Measurements from ENCODE around the gene MAP3K13.
"Not testable (repeated sequence)": the region's sequence is repeated elsewhere in the genome, so short reads cannot be mapped to it uniquely, and the experiment has no call there.

Gene MAP3K13

DNA sequence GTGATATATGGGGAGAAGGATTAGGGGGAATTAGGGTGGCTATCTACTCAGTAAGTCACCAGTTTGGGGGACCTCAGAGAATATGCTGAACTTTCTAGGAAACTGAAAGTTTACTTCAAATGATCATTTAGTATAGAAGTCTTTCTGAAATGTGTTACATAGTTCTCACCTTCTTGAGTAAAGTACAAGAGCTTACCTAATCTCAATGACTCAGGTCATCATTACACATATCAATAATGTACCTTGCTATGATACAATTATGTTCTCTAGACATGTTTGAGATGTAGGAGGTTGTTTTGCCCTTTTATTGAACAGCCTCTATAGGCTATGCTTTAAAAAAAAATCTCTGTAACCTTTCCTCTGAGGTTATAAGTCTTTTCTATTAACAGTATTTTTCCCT is 85.2 kb downstream of the MAP3K13 start:
- no peak overlapping the region for H2AFZ ChIP-seq (ENCODE audit: low read length)
- H3K9me2 ChIP-seq (ENCODE audit: low read depth, low read length): no peaks in the 10 kb centered on the region
- no peaks in the 10 kb centered on the region for H4K20me1 ChIP-seq (ENCODE audit: insufficient read depth, low read length)
- no peaks in the 10 kb centered on the region for H3K79me2 ChIP-seq (ENCODE audit: insufficient read depth, low read length)
- H3K27me3 ChIP-seq (ENCODE audit: insufficient read depth, low read length): no peaks in the 10 kb centered on the region
- H3K4me3 ChIP-seq (ENCODE audit: low read depth, low read length, poor library complexity, severe bottlenecking): no peak overlapping the region
- H3K9ac ChIP-seq (ENCODE audit: low read length): no peak overlapping the region
- H3K4me1 ChIP-seq (ENCODE audit: insufficient read depth, low read length, severe bottlenecking): no peaks in the 10 kb centered on the region
- TF ChIP-seq EZH2 (IDR thresholded peaks at IDR 0.05; ENCODE audit: borderline replicate concordance, low read length): no peak
- TF ChIP-seq, protein P1, sequence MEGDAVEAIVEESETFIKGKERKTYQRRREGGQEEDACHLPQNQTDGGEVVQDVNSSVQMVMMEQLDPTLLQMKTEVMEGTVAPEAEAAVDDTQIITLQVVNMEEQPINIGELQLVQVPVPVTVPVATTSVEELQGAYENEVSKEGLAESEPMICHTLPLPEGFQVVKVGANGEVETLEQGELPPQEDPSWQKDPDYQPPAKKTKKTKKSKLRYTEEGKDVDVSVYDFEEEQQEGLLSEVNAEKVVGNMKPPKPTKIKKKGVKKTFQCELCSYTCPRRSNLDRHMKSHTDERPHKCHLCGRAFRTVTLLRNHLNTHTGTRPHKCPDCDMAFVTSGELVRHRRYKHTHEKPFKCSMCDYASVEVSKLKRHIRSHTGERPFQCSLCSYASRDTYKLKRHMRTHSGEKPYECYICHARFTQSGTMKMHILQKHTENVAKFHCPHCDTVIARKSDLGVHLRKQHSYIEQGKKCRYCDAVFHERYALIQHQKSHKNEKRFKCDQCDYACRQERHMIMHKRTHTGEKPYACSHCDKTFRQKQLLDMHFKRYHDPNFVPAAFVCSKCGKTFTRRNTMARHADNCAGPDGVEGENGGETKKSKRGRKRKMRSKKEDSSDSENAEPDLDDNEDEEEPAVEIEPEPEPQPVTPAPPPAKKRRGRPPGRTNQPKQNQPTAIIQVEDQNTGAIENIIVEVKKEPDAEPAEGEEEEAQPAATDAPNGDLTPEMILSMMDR (IDR thresholded peaks at IDR 0.05; ENCODE audit: low read length): no peak
- H3K9me3 ChIP-seq (ENCODE audit: low read length): no peaks in the 10 kb centered on the region
- H3F3A ChIP-seq (ENCODE audit: insufficient read depth, low read length): no peaks in the 10 kb centered on the region
- H3K36me3 ChIP-seq (ENCODE audit: insufficient read depth, low read length): no peaks in the 10 kb centered on the region
- no peak overlapping the region for H3K4me2 ChIP-seq (ENCODE audit: low read length)
- no peak overlapping the region for H3K27ac ChIP-seq (ENCODE audit: low read depth, low read length, poor library complexity, severe bottlenecking)

DNA sequence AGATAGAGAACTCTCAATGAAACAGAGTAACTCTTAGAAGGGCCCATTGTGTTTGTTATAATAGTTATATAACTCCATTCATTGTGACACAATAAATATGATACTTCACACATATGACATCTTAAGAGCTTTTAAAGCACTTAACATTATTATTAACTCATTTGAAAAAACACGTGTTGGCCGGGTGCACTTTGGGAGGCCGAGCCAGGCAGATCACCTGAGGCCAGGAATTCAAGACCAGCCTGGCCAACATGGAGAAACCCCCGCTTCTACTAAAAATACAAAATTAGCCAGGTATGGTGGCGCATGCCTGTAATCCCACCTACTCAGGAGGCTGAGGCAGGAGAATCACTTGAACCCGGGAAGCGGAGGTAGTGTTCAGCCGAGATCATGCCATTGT is 88.5 kb downstream of the MAP3K13 start:
- H3K9me3 ChIP-seq (ENCODE audit: low read length); H3K9ac ChIP-seq (ENCODE audit: low read length); H3K9me2 ChIP-seq (ENCODE audit: low read depth, low read length); H3K79me2 ChIP-seq (ENCODE audit: insufficient read depth, low read length); H3K27me3 ChIP-seq (ENCODE audit: insufficient read depth, low read length); H3K4me1 ChIP-seq (ENCODE audit: insufficient read depth, low read length, severe bottlenecking); H3F3A ChIP-seq (ENCODE audit: insufficient read depth, low read length); H3K36me3 ChIP-seq (ENCODE audit: insufficient read depth, low read length); H2AFZ ChIP-seq (ENCODE audit: low read length); H3K4me2 ChIP-seq (ENCODE audit: low read length); H3K4me3 ChIP-seq (ENCODE audit: low read depth, low read length, poor library complexity, severe bottlenecking); H4K20me1 ChIP-seq (ENCODE audit: insufficient read depth, low read length); H3K27ac ChIP-seq (ENCODE audit: low read depth, low read length, poor library complexity, severe bottlenecking): not testable (repeated sequence)

DNA sequence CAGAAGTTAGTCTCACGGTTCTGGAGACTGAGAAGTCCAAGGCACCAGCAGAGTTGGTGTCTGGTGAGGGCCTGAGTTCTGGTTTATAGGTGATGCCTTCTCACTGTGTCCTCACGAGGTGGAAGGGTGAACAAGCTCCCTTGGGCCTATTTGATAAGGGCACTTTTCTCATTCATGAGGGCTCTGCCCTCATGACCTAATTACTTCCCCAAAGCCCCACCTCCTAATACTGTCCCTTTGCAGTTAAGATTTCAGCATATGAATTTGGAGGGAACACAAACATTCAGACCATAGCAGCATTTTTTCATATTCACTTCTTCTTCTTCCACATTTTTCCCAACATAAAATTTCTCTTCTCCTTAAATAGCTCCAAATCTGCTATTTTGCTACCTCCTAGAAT is 94.4 kb downstream of the MAP3K13 start:
- H3K9me3 ChIP-seq (ENCODE audit: low read length): no peaks in the 10 kb centered on the region
- TF ChIP-seq, protein P1 (IDR thresholded peaks at IDR 0.05; ENCODE audit: low read length): no peak
- TF ChIP-seq EZH2 (IDR thresholded peaks at IDR 0.05; ENCODE audit: borderline replicate concordance, low read length): no peak
- H3K9ac ChIP-seq (ENCODE audit: low read length): no peak overlapping the region
- no peaks in the 10 kb centered on the region for H4K20me1 ChIP-seq (ENCODE audit: insufficient read depth, low read length)
- no peaks in the 10 kb centered on the region for H3K9me2 ChIP-seq (ENCODE audit: low read depth, low read length)
- no peaks in the 10 kb centered on the region for H3K36me3 ChIP-seq (ENCODE audit: insufficient read depth, low read length)
- H3K4me1 ChIP-seq (ENCODE audit: insufficient read depth, low read length, severe bottlenecking): no peaks in the 10 kb centered on the region
- no peak overlapping the region for H3K4me3 ChIP-seq (ENCODE audit: low read depth, low read length, poor library complexity, severe bottlenecking)
- H3F3A ChIP-seq (ENCODE audit: insufficient read depth, low read length): no peaks in the 10 kb centered on the region
- H3K4me2 ChIP-seq (ENCODE audit: low read length): no peak overlapping the region
- no peak overlapping the region for H3K27ac ChIP-seq (ENCODE audit: low read depth, low read length, poor library complexity, severe bottlenecking)
- H3K79me2 ChIP-seq (ENCODE audit: insufficient read depth, low read length): no peaks in the 10 kb centered on the region
- H3K27me3 ChIP-seq (ENCODE audit: insufficient read depth, low read length): no peaks in the 10 kb centered on the region
- no peak overlapping the region for H2AFZ ChIP-seq (ENCODE audit: low read length)

DNA sequence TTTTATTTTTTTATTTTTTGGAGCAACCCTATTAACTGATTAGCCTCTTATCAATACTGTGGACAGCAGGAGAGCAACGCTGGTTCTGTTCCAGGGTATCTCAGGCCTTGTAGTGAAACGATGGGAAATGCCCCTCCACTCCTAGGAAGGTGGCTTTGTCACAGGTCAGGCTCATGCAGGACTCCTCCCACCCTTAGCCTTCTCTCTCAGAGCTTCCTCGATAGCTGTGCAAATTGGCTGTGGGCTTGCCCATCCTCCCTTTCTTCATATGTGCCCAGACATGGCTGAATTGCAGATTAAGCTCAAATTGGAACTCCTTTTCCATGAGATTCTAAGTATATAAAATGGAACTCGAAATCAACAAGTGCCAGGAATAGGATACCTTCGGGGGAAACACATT is 97.4 kb downstream of the MAP3K13 start:
- no peaks in the 10 kb centered on the region for H3K36me3 ChIP-seq (ENCODE audit: insufficient read depth, low read length)
- no peak overlapping the region for H3K4me2 ChIP-seq (ENCODE audit: low read length)
- H3K9me2 ChIP-seq (ENCODE audit: low read depth, low read length): no peaks in the 10 kb centered on the region
- H3K9me3 ChIP-seq (ENCODE audit: low read length): no peaks in the 10 kb centered on the region
- no peaks in the 10 kb centered on the region for H4K20me1 ChIP-seq (ENCODE audit: insufficient read depth, low read length)
- H3F3A ChIP-seq (ENCODE audit: insufficient read depth, low read length): no peaks in the 10 kb centered on the region
- H3K79me2 ChIP-seq (ENCODE audit: insufficient read depth, low read length): no peaks in the 10 kb centered on the region
- H3K4me3 ChIP-seq (ENCODE audit: low read depth, low read length, poor library complexity, severe bottlenecking): no peak overlapping the region
- no peaks in the 10 kb centered on the region for H3K4me1 ChIP-seq (ENCODE audit: insufficient read depth, low read length, severe bottlenecking)
- TF ChIP-seq, protein P1 (IDR thresholded peaks at IDR 0.05; ENCODE audit: low read length): no peak
- no peak for TF ChIP-seq EZH2 (IDR thresholded peaks at IDR 0.05; ENCODE audit: borderline replicate concordance, low read length)
- H3K9ac ChIP-seq (ENCODE audit: low read length): no peak overlapping the region
- H3K27me3 ChIP-seq (ENCODE audit: insufficient read depth, low read length): no peaks in the 10 kb centered on the region
- no peak overlapping the region for H2AFZ ChIP-seq (ENCODE audit: low read length)
- no peak overlapping the region for H3K27ac ChIP-seq (ENCODE audit: low read depth, low read length, poor library complexity, severe bottlenecking)
